ENCODE results near the gene COL16A1.

DNA sequence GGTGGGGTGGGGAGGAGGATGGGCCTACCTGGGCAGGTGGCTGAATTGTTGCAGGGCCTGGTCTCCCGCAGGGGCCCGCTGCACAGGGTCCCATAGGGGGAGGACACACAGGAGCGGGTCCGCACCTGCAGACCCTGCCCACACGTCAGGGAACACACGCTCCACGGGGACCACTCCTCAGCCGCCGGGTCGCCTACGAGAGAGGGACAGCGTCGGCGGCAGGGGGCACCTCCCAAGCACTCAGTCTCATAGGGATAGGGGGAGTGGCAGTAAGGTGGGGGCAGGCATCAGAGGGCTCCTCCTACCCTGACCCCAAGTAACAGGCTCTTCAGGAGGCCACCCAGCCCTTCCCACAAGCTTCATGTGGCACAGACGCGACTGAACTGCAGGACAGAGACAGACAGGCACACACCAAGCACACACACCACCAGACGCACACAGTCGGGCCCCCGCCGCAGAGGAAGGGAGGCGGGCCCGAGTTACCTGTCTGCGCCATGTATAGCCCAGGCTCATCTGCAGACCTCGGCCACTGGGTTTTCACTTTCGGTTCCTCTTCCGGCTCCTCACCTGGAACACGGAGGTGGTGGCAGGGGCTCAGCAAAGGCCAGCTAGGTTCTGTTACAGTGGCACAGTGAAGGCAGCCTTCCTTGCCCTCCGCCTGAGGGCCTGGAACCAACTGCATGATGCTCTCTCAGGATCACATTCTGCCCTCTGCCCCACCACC lies 40.5 kb upstream of the COL16A1 start:
- TF ChIP-seq YY1 (IDR thresholded peaks at IDR 0.05; ENCODE audit: insufficient read depth, insufficient read length) (no peak), ZNF274 (IDR thresholded peaks at IDR 0.05; ENCODE audit: low read depth, low read length) (no peak), SUZ12 (IDR thresholded peaks at IDR 0.05; ENCODE audit: extremely low read depth, insufficient read depth, insufficient read length) (no peak)
